ENCODE results near the gene LEFTY1.
A peak's percentile ranks its signal among the peaks of the same experiment; 100 is the strongest.

The LEFTY1 gene

GRCh38 chr1:225915538-225915991 is 26.6 kb upstream of the LEFTY1 start:
- no peak for DNase-seq

DNA sequence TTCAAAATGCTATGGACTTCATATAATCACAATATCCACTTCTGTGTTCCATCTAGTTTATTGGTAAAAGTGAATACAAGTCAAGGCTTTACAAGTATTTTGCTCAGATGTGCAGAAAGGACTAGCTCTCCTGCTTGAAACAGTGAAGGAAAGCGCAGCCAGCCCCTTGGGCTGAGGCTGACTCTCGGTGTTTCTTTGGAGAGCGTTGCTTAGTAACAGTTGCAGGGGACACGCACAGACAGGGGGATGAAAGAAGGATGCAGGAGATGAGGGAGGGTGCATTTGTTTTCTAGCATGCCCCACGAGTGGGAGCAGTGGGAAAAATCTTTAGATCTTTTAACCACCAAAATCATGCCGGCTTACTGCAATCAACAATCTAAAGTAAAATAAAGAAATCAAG is 26.0 kb upstream of the LEFTY1 start:
- no peak for DNase-seq

DNA sequence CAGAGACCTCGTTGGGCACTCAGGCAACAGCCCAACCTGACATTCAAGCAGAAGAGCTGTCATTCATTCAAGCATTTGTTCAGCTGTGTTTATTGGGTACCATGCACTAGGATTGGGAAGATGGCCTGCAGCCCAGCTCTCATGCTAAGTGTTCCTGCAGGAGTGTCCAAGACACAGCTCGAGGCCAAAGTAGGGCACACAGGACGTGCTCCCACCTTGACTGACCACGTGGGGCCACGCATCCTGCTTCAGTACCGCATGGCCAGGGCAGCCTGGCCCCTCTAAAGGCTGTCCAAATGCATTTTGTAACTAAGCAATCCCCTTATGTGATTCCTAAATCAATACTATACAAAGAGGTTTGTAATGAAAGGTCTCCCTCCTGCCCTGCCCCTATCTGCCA is 25.4 kb upstream of the LEFTY1 start:
- DNase-seq, result no peak

DNA sequence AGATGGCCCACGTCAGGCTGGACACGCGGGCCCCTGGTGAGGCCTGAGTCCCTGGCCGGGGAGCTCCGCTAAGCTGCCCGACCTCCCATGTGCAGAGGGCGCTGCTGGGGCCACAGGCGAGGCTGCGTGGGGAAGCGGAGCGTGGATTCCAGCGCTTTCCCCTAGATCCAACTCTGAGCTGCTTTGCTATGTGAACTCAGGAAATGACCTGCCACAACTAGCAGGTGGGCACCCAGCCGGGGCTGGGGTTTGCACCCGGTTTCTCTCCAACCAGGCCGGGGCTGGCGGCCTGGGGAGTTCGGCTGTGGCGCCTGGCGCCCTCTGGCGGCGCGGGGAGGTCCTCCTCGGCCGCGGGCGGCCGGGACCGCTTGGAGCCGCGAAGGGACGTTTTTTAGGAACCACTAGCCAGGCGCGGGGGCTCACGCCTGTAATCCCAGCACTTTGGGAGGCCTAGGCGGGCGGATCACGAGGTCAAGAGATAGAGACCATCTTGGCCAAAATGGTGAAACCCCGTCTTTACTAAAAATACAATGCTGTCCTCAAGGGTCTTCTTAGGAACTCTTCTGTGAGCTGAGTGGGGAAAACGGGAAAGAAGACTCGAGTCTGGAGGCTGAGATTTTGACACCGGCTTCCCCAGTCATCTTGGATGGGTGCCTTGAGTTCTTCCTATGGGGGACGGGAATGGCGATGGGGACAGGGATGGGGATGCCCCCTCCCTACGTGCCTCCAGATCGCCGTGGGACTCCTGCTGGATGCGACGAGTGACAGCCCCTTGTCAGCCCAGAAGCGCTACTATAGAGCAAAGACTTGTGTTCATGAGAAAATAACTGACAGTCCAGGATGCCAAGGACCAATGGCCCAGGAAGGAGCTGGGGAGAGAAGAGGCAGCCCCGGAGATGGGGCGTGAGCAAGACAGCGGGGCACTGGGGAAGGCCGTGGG is 22.5 kb upstream of the LEFTY1 start:
- DNase-seq, result peak; percentile 38

DNA sequence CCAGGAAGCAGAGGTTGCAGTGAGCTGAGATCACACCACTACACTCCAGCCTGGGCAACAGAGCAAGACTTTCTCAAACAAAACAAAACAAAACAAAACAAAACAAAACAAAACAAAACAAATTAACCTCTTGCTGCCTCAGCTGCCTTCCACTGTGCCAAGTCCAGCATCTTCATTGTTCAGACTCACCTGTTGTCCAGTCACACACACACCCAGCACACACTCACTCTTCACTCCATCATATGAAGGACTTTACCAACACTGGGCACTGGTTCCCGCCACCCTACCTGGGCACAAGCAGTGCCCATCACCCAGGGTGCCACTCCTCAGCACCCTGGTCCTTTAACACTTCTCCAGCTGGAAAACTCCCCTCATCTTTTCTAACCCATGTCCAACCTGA is 20.5 kb upstream of the LEFTY1 start:
- DNase-seq, result no peak

- DNase-seq, result no peak
Observed at GRCh38 chr1:225908773-225909172, 19.8 kb upstream of the LEFTY1 start.

- no peak for DNase-seq
Observed at GRCh38 chr1:225908013-225908640, 19.2 kb upstream of the LEFTY1 start.

DNA sequence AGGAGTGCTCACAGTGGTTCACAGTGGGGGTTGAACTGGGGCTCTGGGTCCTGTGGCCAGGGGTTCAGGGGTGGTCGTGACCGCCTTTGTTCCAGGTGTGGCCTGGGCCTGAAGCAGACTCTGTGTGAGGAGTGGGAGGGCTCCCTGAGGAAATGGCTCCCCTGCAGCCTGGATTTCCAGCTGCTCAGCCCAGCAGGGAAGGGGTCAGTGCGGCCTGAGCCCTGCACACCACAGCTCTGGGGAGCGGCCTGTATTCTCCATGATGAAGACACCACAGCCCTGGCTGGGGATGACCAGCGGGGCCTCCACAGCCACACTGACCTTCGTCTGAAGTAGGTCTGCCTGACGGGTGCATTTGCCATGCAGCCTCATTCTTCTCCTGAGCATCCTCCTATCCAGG is 18.4 kb upstream of the LEFTY1 start:
- DNase-seq, result no peak

DNA sequence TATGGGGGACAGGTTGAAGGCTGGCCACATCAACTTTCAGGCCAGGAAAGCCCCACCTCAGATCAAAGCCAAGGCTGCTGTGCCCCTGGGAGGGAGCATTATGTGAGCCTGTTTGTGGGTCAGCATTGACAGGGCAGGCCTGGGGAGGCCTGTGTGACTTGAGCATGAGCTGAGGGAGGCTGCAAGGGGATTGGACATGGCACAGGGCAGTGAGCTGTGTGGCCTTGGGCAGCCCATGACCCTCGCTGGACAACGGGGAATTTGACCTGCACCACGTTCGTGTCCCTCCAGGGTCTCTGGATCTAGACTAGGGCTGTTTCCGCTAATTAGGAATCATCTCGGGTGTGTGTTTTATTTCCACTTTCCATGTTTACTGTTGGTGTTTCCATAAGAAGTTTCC is 17.5 kb upstream of the LEFTY1 start:
- DNase-seq, result no peak

GRCh38 chr1:225903623-225904022 is 14.7 kb upstream of the LEFTY1 start:
- no peak for DNase-seq

DNA sequence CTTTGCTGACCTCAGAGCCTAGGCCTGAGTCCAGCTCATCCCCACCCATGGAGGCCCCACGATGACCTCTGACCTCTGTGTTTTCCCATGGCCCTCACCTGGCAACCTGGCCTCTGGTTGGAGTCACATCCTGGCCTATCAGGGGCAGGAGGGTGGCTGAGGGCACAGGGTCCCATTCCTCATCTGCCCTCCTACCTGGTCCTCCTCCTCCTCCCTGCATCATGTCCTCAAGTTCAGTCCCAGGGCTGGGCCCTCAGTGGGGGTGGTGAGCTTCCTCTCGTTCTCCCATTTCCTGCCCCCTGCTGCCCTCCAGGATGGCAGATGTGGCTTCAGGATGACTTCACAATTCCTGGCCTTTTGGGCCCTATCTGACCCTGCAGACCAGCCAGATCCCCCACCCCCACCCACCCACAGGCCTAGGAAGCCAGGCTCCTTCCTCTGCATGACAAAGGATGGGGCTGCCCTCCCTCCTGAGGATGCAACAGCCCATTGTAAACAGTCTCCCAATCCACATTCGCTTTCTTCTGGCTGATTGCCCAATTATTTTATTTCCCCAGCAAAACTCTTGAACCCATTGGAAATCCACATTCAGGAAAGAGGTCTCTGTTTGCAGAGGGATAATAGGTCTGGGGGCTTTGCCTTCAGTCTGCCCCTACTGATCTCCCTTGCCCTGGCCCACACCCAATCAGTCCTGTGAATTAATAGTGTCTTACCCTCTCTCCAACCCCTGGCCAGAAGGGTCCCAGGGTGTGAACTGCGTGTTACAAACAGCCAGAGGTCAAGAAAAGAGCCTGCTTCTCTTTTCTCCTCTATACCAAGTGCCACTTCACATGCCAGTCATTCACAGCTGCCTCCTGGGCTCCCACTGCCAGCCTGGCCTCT is 10.3 kb upstream of the LEFTY1 start:
- no peak for DNase-seq

GRCh38 chr1:225897595-225898514 is 8.9 kb upstream of the LEFTY1 start:
- no peak for DNase-seq

GRCh38 chr1:225896937-225897549 is 8.1 kb upstream of the LEFTY1 start:
- no peak for DNase-seq

GRCh38 chr1:225896494-225896893 is 7.5 kb upstream of the LEFTY1 start:
- no peak for DNase-seq

- no peak for DNase-seq
Observed at GRCh38 chr1:225892307-225892706, 3.4 kb upstream of the LEFTY1 start.

DNA sequence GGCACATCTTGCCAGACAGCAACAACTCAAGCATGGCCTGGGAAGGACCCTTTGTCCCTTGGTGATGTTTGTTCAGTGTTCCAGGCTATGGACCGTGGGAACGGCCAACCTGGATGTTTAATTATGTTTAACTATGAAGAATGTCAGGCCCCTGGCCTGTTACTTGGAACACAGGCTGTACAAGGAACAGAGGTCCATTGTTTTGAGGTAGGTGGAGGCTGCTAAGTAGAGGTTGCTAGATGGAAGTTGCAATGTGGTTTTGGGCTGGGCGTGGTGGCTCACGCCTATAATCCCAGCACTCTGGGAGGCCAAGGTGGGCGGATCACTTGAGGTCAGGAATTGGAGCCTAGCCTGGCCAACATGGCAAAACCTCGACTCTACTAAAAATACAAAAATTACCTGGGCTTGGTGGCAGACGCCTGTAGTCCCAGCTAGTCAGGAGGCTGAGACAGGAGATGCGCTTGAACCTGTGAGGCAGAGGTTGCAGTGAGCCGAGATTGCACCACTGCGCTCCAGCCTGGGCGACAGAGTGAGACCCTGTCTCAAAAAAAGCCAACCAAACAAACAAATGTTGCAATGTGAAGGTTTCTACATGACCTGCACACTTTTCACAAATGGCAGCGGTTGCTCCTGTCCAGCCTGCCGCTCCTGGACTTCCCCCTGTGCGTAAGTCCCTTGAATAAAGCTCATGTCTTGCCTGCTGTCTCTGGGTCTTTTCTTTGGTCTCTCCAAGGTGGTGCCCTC is 2.5 kb upstream of the LEFTY1 start:
- no peak for DNase-seq

GRCh38 chr1:225890346-225891228 is 1.6 kb upstream of the LEFTY1 start:
- DNase-seq, result no peak

- DNase-seq, result no peak
Observed at GRCh38 chr1:225889743-225890142, 797 bp upstream of the LEFTY1 start.

- no peak for DNase-seq
Observed at GRCh38 chr1:225888289-225888897, 553 bp downstream of the LEFTY1 start.
